Keratinocyte (primary cell): Measurements from ENCODE around the gene CLCN4. TPM values are rescaled to one million over a fixed set of nuclear protein-coding genes. Genes with fewer than 3 reads are reported as not detected.

ENCODE experiments used
- DNase-seq: peaks from one replicate; pipeline ENCODE4 v3.0.0-alpha.2; 2011; ENCODE audit warnings: low read depth, missing footprints, low spot score
- FAIRE-seq: peaks from 2 replicates; lab custom pipeline; 2011; peaks lifted over from hg19 to GRCh38; lab: Jason Lieb, UNC
- H2AFZ ChIP-seq: 2 replicates; pipeline ENCODE4 v1.6.0; 2012; ENCODE audit warnings: low read length, control low read depth, inconsistent platforms; ENCODE audit not compliant: control insufficient read depth
- H3K27ac ChIP-seq: 2 replicates; pipeline ENCODE4 v1.5.1; 2011; ENCODE audit warnings: low read length; ENCODE audit not compliant: control insufficient read depth, insufficient read depth
- H3K27me3 ChIP-seq: 3 replicates; pipeline ENCODE4 v1.6.0; 2011; ENCODE audit warnings: low read length; ENCODE audit not compliant: control insufficient read depth, insufficient read depth; ENCODE audit errors: extremely low read depth
- H3K36me3 ChIP-seq, 2 experiments: 2 replicates in 1 of 2; 3 replicates in 1 of 2; pipeline ENCODE4 v1.5.1; 2011; ENCODE audit warnings: low read length in 2 of 2, mild to moderate bottlenecking in 1 of 2; ENCODE audit not compliant: control insufficient read depth in 2 of 2, insufficient read depth in 2 of 2; ENCODE audit errors: extremely low read depth in 1 of 2
- H3K4me1 ChIP-seq: 3 replicates; pipeline ENCODE4 v1.5.1; 2011; ENCODE audit warnings: low read length; ENCODE audit not compliant: control insufficient read depth, insufficient read depth; ENCODE audit errors: extremely low read depth
- H3K4me2 ChIP-seq: 3 replicates; pipeline ENCODE4 v1.6.0; 2011; ENCODE audit warnings: low read depth, low read length; ENCODE audit not compliant: control insufficient read depth, insufficient read depth; ENCODE audit errors: extremely low read depth
- H3K4me3 ChIP-seq, 3 experiments: fragments of 200-600 bp in 1 of 3; sonication (generic) in 1 of 3; 2 replicates in 2 of 3; 3 replicates in 1 of 3; pipeline ENCODE4 v1.5.1; 2011 to 2016; ENCODE audit warnings: low read length in 3 of 3, mild to moderate bottlenecking in 3 of 3, control low read depth in 2 of 3, inconsistent platforms in 1 of 3, low read depth in 1 of 3, mixed read lengths in 1 of 3, mixed run types in 1 of 3, moderate library complexity in 1 of 3; ENCODE audit not compliant: control insufficient read depth in 2 of 3, insufficient read depth in 2 of 3; ENCODE audit errors: extremely low read depth in 1 of 3
- H3K79me2 ChIP-seq: 2 replicates; pipeline ENCODE4 v1.6.0; 2012; ENCODE audit warnings: low read length; ENCODE audit not compliant: control insufficient read depth, insufficient read depth
- H3K9ac ChIP-seq: 3 replicates; pipeline ENCODE4 v1.6.0; 2011; ENCODE audit warnings: low read length; ENCODE audit not compliant: control insufficient read depth, insufficient read depth; ENCODE audit errors: extremely low read depth
- H3K9me1 ChIP-seq: 3 replicates; pipeline ENCODE4 v1.6.0; 2011; ENCODE audit warnings: low read length; ENCODE audit not compliant: control insufficient read depth, insufficient read depth; ENCODE audit errors: extremely low read depth
- H3K9me3 ChIP-seq: 2 replicates; pipeline ENCODE4 v1.5.1; 2012; ENCODE audit warnings: low read depth, low read length; ENCODE audit not compliant: control insufficient read depth
- H4K20me1 ChIP-seq: 3 replicates; pipeline ENCODE4 v1.6.0; 2011; ENCODE audit warnings: low read length; ENCODE audit not compliant: control insufficient read depth, insufficient read depth; ENCODE audit errors: extremely low read depth
- EZH2 ChIP-seq: IDR thresholded peaks from one replicate; pipeline ENCODE4 v1.6.1; 2012; ENCODE audit warnings: inconsistent platforms, mild to moderate bottlenecking, low read length, moderate library complexity
- dilution Hi-C: fragments of 300-500 bp; cut with MboI; formaldehyde crosslinking; loops from one replicate; pipeline ENCODE4 v1.7.0; 2020; ENCODE audit warnings: low sequenced_read_pairs; ENCODE audit not compliant: extremely low pct_ligation_motif_present
- polyA plus RNA-seq, 5 experiments: library from polyadenylated mRNA; depleted of rRNA in 3 of 5; stranded (reverse) in 3 of 5; stranded (forward) in 1 of 5; unstranded in 1 of 5; fragments of >200 nt; gene quantifications; 1 replicate in 1 of 5; 2 replicates in 3 of 5; 3 replicates in 1 of 5; pipeline versions ENCODE4 v1.2.1 to v1.2.3, GENCODE V29; 2011 to 2012; ENCODE audit warnings: missing spikeins in 2 of 5, low read depth in 1 of 5, low replicate concordance in 1 of 5
- TF ChIP-seq, protein P1 (sequence below), 3 experiments: IDR thresholded peaks in 1 of 3; conservative IDR thresholded peaks in 1 of 3; optimal IDR thresholded peaks in 1 of 3; 2 replicates in 2 of 3; 3 replicates in 1 of 3; pipeline versions ENCODE3 to v1.5.1; 2011; ENCODE audit warnings: low read length in 3 of 3, mild to moderate bottlenecking in 3 of 3, moderate library complexity in 2 of 3, control low read depth in 1 of 3, inconsistent platforms in 1 of 3; ENCODE audit not compliant: insufficient read depth in 2 of 3; ENCODE audit errors: extremely low read depth in 1 of 3

CLCN4 gene
- polyA plus RNA-seq, 1 donor (not counting 4 experiments of a cell fraction or from before 2014, with no cell fraction given): 0.24 TPM

DNA sequence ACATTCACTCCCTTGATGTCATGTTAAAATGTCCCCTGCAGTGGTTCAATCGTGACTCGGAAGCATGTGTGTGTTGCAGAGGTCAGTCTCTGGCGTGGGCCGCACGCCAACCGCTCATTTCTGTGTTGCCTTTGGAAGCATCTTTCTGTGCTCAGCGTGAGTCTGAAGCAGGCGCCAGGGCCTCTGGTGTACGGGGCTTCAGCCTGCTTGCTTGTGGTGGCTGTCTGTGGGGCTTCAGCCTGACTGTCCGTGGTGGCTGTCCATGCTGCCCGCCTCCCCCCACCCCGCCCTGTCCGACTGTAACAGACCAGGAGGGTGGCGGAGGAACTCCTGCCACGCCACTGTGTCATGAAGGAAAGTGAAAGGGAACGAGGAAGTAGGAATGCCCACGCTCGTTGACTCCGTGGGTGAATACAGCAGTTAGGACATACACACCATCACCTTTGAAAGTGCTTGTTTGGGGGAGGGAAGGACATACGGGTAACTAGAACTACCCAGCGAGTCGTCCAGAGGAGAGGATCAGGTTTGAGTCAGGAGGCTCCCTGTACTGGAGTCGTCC is 14.7 kb upstream of the CLCN4 start:
- H3K27me3 ChIP-seq: no peaks in the 10 kb centered on the region
- TF ChIP-seq, protein P1, sequence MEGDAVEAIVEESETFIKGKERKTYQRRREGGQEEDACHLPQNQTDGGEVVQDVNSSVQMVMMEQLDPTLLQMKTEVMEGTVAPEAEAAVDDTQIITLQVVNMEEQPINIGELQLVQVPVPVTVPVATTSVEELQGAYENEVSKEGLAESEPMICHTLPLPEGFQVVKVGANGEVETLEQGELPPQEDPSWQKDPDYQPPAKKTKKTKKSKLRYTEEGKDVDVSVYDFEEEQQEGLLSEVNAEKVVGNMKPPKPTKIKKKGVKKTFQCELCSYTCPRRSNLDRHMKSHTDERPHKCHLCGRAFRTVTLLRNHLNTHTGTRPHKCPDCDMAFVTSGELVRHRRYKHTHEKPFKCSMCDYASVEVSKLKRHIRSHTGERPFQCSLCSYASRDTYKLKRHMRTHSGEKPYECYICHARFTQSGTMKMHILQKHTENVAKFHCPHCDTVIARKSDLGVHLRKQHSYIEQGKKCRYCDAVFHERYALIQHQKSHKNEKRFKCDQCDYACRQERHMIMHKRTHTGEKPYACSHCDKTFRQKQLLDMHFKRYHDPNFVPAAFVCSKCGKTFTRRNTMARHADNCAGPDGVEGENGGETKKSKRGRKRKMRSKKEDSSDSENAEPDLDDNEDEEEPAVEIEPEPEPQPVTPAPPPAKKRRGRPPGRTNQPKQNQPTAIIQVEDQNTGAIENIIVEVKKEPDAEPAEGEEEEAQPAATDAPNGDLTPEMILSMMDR (optimal IDR thresholded peaks at IDR 0.05 in 1 of 3, IDR thresholded peaks at IDR 0.05 in 1 of 3, conservative IDR thresholded peaks at IDR 0.05 in 1 of 3; ENCODE audit: extremely low read depth in 1 of 3, insufficient read depth in 2 of 3, low read length in 3 of 3): no peak
- TF ChIP-seq EZH2: no peak
- H3K4me3 ChIP-seq: no peak overlapping the region
- DNase-seq: no peak
- H2AFZ ChIP-seq: no peak overlapping the region
- no peak for FAIRE-seq
- dilution Hi-C loops: no loop called here
- peaks cover 0 to 1% of the 10 kb centered on the region in 2 experiments for H3K36me3 ChIP-seq
- no peaks in the 10 kb centered on the region for H3K9me1 ChIP-seq
- no peaks in the 10 kb centered on the region for H3K4me1 ChIP-seq
- H3K79me2 ChIP-seq: no peaks in the 10 kb centered on the region
- H3K9ac ChIP-seq: no peak overlapping the region
- no peaks in the 10 kb centered on the region for H4K20me1 ChIP-seq
- no peak overlapping the region for H3K4me2 ChIP-seq
- H3K27ac ChIP-seq: no peak overlapping the region
- H3K9me3 ChIP-seq: no peaks in the 10 kb centered on the region

DNA sequence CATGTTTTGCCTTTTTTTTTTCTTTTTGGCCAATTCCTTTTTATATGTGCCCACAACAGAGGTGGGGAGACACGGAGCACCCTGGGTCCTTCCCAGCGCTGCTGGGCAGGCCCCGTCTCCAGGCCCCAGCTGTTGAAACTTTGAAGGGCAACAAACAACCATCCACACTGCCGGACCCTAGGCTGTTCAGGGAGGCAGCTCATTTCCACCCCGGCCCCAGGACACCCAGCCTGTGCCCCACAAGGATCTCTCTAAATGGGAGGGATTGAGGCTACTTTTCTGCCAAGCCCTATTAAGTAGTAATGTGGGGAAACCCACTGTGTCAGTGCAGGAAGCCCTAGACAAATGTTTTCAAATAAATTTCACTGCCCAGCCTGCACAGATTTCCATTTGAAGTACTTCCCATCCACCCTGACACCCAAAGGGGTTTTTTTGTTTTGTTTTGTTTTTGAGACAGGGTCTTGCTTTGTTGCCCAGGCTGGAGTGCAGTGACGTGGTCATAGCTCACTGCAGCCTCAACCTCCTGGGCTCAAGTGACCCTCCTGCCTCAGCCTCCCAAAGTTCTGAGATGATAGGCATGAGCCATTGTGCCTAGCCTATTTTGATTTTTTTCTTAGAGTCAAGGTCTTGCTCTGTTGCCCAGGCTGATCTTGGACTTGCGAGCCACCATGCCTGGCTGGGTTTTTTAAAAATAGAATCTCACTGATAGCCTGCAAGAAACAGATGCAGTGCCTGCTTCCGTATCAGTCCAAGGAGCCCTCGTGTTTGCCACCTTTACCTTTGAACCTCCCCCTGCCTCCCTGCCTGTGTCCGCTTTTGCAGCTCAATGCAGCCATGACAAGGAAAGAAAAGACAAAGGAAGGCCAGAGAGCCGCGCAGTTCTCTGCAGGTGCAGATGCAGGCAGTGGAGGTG is 13.4 kb upstream of the CLCN4 start:
- H2AFZ ChIP-seq: no peak overlapping the region
- no peaks in the 10 kb centered on the region for H3K9me1 ChIP-seq
- no peak overlapping the region for H3K4me2 ChIP-seq
- no peaks in the 10 kb centered on the region for H3K9me3 ChIP-seq
- no peak for DNase-seq
- TF ChIP-seq EZH2: no peak
- TF ChIP-seq, protein P1 (optimal IDR thresholded peaks at IDR 0.05 in 1 of 3, IDR thresholded peaks at IDR 0.05 in 1 of 3, conservative IDR thresholded peaks at IDR 0.05 in 1 of 3; ENCODE audit: extremely low read depth in 1 of 3, insufficient read depth in 2 of 3, low read length in 3 of 3): no peak
- H3K27me3 ChIP-seq: no peaks in the 10 kb centered on the region
- H3K79me2 ChIP-seq: no peaks in the 10 kb centered on the region
- dilution Hi-C loops: no loop called here
- H3K27ac ChIP-seq: no peak overlapping the region
- H3K9ac ChIP-seq: no peak overlapping the region
- no peaks in the 10 kb centered on the region for H4K20me1 ChIP-seq
- no peak overlapping the region for H3K4me3 ChIP-seq
- H3K4me1 ChIP-seq: no peaks in the 10 kb centered on the region
- FAIRE-seq: no peak
- H3K36me3 ChIP-seq: peaks cover 0 to 1% of the 10 kb centered on the region in 2 experiments
